ENCODE data around the gene CRYBB2. TPM values are rescaled to one million over a fixed set of nuclear protein-coding genes. Genes with fewer than 3 reads are reported as not detected.

Gene CRYBB2
- total RNA-seq, 1 experiment from 2014 or later = not detected

DNA sequence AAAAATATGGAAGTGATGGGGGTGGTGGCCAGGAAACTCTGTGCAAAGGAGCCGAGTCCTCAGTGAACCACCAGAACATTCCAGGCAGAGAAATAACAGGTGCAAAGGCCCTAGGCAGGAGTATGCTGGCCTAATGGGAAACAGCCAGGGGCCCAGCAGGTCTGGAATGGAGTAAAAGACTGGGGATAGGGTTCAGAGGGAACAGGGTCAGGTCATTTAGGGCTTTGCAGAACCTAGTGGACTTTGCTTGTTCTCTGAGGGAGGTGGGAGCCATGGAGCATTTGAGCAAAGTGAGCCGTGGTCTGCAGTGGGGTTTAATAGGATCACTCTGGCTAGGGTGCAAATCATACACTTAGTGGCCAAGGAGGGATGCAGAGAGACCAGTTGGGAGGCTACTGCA lies 11.1 kb upstream of the CRYBB2 start:
- H2BK120ac ChIP-seq (ENCODE audit: low read depth, low read length, poor library complexity, severe bottlenecking) = no peak overlapping the region
- H4K5ac ChIP-seq (ENCODE audit: insufficient read length, low read depth, low read length) = no peak overlapping the region
- H3K18ac ChIP-seq (ENCODE audit: insufficient read length, low read depth, low read length) = peak overlapping the region; percentile 20
- H3K9ac ChIP-seq (ENCODE audit: extremely low read depth, insufficient read length, low read length) = no peak overlapping the region
- H4K8ac ChIP-seq (replicated peaks; ENCODE audit: insufficient read length, low read depth, low read length) = no peak overlapping the region
- no peaks in the 10 kb centered on the region for H4K20me1 ChIP-seq (ENCODE audit: control insufficient read depth, insufficient read depth, insufficient read length)
- no peaks in the 10 kb centered on the region for H3K9me3 ChIP-seq (ENCODE audit: control insufficient read depth, low read depth, low read length)
- Mint-ChIP-seq H3K9me3 (peaks cover 4% of the 10 kb centered on the region in 2 experiments; a peak in 4 of 5 replicates), H3K27ac (no peak overlapping the region), H3K36me3 (ENCODE audit: insufficient read depth in 1 of 3, low read depth in 3 of 3) (peaks cover under 1 to 4% (median 2%) of the 10 kb centered on the region in 3 experiments; a peak in 4 of 7 replicates), H3K4me3 (no peak overlapping the region), H3K27me3 (ENCODE audit: low read depth) (peaks cover 4% of the 10 kb centered on the region), H3K4me1 (no peaks in the 10 kb centered on the region; a peak in 1 of 4 replicates)
- no peaks in the 10 kb centered on the region for H3K4me1 ChIP-seq (ENCODE audit: insufficient read depth, low read length)
- no peak overlapping the region for H3K4ac ChIP-seq (ENCODE audit: low read depth, low read length)
- no peaks in the 10 kb centered on the region for H3K23me2 ChIP-seq (ENCODE audit: insufficient read length, low read depth, low read length, poor library complexity, severe bottlenecking)
- H3T11ph ChIP-seq (ENCODE audit: low read length) = no peak overlapping the region
- no peaks in the 10 kb centered on the region for H3K79me1 ChIP-seq (ENCODE audit: insufficient read depth, low read depth, low read length, poor library complexity, severe bottlenecking)
- no peak overlapping the region for H2BK15ac ChIP-seq (ENCODE audit: low read depth, low read length)
- no peaks in the 10 kb centered on the region for H3K79me2 ChIP-seq (ENCODE audit: insufficient read depth, low read length)
- no peak overlapping the region for H3K23ac ChIP-seq (ENCODE audit: insufficient read length, low read depth, low read length)
- no peak overlapping the region for H2BK5ac ChIP-seq (ENCODE audit: insufficient read length, low read length)
- no CpG with 5 or more reads among the region's 2 CpGs for WGBS (ENCODE audit: extremely low coverage, insufficient read length, low lambda C conversion rate)
- no peak overlapping the region for H3K56ac ChIP-seq (ENCODE audit: insufficient read length, low read depth, low read length)
- DNase-seq = no peak
- H3K27me3 ChIP-seq (ENCODE audit: insufficient read depth, low read length) = no peaks in the 10 kb centered on the region
- no peak overlapping the region for H2BK12ac ChIP-seq (ENCODE audit: insufficient read length, low read depth, low read length)
- H2AFZ ChIP-seq (ENCODE audit: low read length) = no peak overlapping the region
- H4K91ac ChIP-seq (ENCODE audit: insufficient read length, low read depth, low read length) = no peak overlapping the region
- H2AK5ac ChIP-seq (ENCODE audit: insufficient read length, low read length) = no peak overlapping the region
- no peak overlapping the region for H2BK20ac ChIP-seq (ENCODE audit: low read depth, low read length, poor library complexity, severe bottlenecking)
- no peak overlapping the region for H3K4me2 ChIP-seq (ENCODE audit: insufficient read depth, insufficient read length, low read length)
- H3K14ac ChIP-seq (ENCODE audit: insufficient read depth, low read length) = no peak overlapping the region
- H3K27ac ChIP-seq (ENCODE audit: insufficient read length, low read depth, low read length) = no peak overlapping the region
- no peak for TF ChIP-seq CTCF (conservative IDR thresholded peaks at IDR 0.05)

Data from H9 (cell line).